Measurements from ENCODE around the gene PURB.

DNA sequence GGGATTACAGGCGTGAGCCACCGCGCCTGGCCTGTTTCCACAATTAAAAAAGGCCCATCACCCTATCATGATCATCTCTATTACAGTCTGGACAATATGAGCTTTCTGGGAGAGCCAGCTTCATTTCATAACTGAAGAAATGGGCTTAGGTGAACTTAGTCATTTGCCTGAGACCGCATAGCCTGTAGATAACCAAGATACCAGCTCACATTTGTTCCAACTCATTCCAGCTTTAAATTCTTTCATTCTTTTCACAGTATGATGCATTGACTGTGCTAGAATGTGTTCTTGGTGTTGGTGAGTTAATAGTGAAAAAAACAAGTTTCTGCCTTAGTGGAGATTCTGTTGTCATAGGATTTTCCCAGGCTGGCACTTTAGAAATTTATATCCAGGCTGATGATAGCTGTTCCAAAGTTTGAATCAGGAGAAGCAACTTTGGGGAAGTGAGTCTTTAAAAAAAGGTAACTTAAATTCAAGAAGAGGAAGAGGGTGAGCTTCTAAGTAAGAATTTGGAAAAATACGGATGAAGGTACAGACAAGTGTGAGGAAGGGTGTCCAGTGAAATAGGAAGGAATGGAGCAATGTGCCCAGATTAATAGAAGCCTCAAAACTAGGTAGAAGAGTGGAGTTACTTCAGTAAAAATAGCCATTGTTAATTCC is 35.3 kb downstream of the PURB start:
- TF ChIP-seq, protein P1, sequence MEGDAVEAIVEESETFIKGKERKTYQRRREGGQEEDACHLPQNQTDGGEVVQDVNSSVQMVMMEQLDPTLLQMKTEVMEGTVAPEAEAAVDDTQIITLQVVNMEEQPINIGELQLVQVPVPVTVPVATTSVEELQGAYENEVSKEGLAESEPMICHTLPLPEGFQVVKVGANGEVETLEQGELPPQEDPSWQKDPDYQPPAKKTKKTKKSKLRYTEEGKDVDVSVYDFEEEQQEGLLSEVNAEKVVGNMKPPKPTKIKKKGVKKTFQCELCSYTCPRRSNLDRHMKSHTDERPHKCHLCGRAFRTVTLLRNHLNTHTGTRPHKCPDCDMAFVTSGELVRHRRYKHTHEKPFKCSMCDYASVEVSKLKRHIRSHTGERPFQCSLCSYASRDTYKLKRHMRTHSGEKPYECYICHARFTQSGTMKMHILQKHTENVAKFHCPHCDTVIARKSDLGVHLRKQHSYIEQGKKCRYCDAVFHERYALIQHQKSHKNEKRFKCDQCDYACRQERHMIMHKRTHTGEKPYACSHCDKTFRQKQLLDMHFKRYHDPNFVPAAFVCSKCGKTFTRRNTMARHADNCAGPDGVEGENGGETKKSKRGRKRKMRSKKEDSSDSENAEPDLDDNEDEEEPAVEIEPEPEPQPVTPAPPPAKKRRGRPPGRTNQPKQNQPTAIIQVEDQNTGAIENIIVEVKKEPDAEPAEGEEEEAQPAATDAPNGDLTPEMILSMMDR (IDR thresholded peaks at IDR 0.05) = no peak
- TF ChIP-seq POLR2AphosphoS5 (IDR thresholded peaks at IDR 0.05; ENCODE audit: low read depth, low read length) = no peak
- TF ChIP-seq, protein P2, sequence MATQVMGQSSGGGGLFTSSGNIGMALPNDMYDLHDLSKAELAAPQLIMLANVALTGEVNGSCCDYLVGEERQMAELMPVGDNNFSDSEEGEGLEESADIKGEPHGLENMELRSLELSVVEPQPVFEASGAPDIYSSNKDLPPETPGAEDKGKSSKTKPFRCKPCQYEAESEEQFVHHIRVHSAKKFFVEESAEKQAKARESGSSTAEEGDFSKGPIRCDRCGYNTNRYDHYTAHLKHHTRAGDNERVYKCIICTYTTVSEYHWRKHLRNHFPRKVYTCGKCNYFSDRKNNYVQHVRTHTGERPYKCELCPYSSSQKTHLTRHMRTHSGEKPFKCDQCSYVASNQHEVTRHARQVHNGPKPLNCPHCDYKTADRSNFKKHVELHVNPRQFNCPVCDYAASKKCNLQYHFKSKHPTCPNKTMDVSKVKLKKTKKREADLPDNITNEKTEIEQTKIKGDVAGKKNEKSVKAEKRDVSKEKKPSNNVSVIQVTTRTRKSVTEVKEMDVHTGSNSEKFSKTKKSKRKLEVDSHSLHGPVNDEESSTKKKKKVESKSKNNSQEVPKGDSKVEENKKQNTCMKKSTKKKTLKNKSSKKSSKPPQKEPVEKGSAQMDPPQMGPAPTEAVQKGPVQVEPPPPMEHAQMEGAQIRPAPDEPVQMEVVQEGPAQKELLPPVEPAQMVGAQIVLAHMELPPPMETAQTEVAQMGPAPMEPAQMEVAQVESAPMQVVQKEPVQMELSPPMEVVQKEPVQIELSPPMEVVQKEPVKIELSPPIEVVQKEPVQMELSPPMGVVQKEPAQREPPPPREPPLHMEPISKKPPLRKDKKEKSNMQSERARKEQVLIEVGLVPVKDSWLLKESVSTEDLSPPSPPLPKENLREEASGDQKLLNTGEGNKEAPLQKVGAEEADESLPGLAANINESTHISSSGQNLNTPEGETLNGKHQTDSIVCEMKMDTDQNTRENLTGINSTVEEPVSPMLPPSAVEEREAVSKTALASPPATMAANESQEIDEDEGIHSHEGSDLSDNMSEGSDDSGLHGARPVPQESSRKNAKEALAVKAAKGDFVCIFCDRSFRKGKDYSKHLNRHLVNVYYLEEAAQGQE (IDR thresholded peaks at IDR 0.05; ENCODE audit: insufficient read depth in 1 of 2, low read depth in 2 of 2, low read length in 1 of 2) = no peak
- TF ChIP-seq SIN3A (IDR thresholded peaks at IDR 0.05; ENCODE audit: borderline replicate concordance, insufficient read depth, low read depth, low read length) = no peak
